HG03378 (cell line): ENCODE data around the gene TTC27.
"Not testable (repeated sequence)": the region's sequence is repeated elsewhere in the genome, so short reads cannot be mapped to it uniquely, and the experiment has no call there.

Experiments
- ATAC-seq: cut with Tn5 transposase; IDR thresholded peaks from one replicate; pipeline ENCODE4 v1.9.1; 2021; ENCODE audit warnings: mild to moderate bottlenecking, moderate library complexity; ENCODE audit not compliant: unreplicated experiment

Gene TTC27

DNA sequence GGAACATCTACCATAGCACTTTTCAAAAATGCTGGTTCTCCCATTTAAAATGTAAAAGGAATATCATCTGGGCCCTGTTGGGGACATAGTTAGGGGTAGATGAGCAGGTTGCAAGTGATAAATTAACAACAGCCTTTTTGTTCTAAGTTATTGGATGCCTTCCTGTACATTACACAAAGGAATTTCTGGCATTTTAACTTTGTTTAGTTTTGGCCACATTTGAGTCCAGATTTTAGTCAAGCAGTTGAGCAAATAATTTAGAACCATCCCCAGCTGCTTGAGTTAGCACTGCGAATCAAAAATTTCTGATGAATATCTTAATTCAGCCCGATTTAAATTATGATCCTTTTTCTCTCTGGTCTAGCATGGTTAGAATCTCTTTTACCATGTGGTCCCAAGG, 124.4 kb downstream of the TTC27 start:
- no peak for ATAC-seq

DNA sequence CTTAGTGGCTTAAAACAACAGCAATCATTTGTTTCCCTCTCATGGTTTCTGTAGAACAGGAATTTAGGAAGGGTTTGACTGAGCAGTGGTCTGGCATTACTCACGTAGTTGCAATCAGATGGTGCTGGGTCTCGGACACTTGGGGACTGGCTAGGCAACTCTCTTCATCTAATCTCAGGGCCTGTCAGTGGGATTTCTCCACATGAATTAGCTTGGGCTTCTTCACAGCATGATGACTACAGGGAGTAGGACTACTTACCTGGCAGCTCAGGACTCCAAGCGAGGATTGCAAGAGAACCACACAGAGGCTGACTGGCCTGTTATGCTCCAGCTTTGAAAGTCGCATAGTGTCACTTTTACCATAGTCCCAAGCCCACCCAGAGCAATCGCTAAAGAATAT, 125.1 kb downstream of the TTC27 start:
- ATAC-seq = no peak

DNA sequence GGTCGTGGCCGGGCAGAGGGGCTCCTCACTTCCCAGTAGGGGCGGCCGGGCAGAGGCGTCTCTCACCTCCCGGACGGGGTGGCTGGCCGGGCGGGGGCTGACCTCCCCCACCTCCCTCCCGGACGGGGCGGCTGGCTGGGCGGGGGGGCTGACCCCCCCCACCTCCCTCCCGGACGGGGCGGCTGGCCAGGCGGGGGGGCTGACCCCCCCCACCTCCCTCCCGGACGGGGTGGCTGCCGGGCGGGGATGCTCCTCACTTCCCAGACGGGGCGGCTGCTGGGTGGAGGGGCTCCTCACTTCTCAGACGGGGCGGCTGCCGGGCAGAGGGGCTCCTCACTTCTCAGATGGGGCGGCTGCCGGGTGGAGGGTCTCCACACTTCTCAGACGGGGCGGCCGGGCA, 126.8 kb downstream of the TTC27 start:
- not testable (repeated sequence) for ATAC-seq

DNA sequence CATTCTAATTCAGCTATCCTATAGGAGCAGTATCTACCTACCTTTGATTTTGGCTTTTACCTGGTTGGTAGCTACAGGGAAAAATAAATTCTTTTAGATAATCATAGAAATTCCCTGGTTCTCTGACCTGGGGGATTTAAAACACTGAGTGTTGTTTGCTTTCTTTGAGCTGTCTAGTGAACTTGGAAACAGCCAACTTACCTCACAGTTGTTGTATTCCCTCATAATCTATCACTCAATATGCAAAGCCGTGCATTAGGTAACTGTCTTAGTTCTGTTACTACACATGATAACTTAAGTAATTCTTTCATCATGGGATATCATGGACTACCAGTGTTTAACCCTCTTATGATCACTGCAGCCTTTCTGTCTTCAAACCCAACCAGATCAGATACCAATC, 127.8 kb downstream of the TTC27 start:
- no peak for ATAC-seq

DNA sequence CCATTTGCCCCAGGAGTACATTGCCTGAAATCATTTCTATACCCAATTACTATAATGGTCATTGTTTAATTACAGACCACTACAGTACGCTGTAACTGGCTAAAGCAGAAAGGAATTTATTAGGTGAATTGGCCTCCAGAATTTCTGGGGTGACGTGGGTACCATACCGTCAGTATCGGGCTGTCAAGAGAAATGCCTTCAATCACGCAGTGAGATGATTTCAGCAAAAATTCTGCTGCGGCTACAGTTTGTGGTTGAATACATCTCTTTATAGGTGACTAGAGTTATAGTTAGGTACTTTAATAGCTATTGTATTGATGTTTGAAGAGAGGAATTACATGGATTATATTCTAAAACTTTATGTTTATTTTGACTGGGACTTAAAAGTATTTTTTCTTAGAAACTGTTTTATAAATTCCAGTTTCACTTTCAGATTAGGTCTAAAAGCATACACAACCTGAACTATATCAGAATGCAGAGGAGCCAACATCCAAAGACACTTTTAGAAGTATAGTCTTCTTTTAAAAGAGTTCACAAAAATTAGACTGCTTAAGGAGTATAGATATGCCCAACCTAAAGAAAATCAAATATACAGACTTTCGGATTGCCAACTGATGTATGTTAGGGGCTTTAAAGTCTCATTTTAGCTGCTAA, 128.4 kb downstream of the TTC27 start:
- ATAC-seq = no peak

DNA sequence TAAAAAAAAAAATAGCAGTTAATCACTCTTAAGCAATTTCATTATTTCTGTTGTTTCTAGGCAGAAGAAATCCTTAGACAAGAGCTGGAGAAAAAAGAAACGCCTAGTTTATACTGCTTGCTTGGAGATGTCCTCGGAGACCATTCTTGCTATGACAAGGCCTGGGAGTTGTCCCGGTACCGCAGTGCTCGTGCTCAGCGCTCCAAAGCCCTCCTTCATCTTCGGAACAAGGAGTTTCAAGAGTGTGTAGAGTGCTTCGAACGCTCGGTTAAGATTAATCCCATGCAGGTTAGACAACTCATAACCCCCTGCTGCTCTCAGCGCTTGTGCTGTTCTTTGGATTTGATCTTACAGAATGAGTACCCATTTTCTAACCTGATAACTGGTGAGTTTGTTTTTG, 130.4 kb downstream of the TTC27 start:
- no peak for ATAC-seq

DNA sequence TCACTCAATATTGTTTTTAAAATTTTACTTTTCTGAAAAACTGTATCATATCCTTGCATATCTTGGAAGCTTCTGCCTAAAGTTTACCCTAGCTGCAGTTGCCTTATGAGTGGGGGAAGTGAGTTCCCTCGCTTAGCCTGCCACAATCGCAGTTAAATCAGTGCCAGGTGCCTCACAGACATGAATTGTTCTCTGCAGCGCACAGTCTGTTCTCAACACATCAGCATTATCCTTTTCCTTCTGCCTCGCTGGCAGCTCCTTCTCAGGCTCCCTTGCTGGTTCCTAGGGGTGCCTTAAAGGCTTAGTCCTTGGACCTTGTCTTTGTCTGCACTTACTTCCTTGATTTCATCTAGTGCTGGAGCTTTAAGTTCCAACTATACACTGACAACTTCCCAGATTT, 132.8 kb downstream of the TTC27 start:
- no peak for ATAC-seq

DNA sequence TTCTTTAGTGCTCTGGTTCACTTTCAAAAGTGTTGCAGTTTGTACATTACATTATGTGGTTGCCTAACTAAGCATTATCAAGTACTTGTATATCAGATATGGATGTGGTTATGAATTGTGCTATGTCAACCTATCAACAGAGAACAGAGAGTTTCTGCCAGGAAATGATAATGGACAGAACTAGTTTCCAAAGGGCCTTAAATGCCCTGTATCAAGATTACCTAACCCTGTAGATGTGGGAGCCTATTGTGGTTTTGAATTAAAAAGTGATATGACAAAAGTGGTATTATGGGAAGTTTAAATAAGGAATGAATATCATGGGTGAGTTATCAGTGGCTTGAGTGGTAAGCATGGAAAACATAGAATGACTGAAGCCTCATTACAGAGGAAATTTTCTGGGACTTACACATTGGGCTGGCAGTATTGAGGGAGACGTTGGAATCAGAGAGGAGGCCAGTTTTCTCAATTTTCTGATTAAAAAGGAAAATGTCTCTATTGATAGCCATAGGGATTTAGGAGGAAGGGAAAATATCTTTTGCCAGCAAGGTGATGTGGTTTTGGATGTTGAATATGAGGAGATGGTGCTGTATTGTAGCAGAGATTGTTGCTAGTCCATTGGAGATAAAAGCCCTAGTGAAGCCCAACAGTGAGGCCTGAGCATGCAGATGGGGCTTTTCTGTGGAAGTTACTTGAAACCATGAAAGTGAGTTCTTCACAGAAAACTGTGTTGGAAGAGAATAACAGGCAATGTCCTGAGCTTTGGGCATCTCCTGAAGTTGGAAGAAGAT, 140.7 kb downstream of the TTC27 start:
- ATAC-seq = no peak

DNA sequence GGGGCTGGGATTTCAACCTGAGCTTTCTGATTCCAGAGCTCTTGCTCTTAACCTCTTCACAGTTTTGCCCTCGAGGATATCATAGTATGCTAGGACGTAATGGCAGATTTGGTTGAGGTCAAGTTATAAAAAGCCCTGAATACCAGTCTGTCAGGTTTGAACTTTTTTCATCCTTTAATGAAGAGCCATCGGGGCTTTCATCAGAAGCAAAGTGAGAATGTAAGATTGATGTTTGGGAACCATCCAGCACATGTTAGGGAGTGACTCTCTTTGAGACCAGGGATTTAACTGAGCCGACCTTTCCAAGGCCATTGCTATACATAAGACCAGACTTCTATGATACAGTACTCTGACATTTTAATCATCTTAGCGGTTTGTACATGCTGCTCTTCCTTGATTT, 142.5 kb downstream of the TTC27 start:
- ATAC-seq = no peak

DNA sequence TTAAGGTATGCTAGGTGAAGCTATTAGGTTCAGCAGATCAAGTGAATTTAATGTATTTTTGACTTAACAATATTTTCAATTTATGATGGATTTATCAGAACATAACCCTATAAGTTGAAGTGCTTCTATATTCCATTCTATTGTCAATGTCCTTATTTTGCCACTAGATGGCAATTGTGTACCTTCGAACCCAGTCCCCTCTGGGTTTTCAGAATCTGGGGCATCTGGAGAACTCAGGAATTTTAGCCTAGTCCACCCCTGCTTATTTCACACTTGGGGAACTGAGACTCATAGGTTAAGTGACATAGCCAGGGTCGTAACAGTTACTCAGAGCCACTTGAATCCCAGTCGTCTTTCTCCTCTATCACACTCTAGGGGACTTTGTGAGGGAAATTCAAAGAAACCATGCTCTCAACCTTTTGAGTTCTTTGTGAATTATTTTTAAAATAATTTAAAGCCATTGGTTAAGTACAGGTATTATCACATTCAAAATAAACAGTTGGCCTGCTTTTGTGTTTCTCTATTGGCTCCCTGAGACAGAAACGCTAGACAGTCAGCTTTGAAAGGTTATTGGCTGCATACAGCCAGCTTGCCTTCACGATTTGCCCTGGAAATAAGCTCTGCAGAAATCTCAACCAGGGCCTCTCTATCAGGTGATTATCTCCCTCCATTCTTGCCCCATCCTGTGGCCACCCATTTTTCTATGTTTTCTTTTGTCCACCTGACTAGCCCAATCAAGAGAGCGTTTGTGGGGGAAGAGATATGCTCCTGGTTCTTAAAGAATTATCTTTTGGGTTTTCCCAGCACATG, 145.0 kb downstream of the TTC27 start:
- ATAC-seq = no peak

DNA sequence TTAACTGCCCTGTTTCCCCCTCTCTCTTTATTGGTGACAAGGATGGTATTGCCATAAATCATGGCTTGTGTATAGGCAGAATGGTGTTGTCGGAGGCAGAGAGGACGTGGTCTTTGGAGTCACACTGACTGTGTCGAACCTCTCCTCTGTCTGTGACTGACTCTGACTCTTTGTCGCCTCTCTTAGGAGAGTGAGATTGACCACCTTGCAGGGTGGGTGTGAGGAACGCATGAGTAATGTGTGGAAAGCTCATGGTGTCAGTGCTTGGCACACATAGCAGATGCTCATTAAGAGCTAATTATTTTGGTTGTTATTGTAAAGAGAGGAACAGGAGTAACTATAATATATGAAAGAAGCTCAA, 145.6 kb downstream of the TTC27 start:
- ATAC-seq = no peak

DNA sequence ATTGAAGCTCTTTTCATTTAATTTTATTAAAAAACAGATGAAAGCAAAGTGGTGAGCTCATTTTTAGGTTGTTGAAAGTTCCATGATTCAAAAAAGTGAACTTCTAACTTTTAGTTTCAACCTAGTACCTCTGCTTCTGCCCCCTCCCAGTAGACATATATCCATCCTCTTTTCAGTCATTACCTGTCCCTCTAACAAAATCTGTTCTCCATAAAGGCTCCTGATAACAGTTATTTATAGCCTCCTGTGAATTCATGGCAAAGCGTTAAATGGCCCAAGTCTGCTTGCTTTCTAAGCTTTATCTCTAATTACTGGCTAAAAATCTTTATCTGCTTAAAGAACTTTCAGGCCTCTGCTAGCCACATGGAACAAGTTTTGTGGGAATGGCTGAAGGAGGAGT, 148.1 kb downstream of the TTC27 start:
- ATAC-seq = no peak

DNA sequence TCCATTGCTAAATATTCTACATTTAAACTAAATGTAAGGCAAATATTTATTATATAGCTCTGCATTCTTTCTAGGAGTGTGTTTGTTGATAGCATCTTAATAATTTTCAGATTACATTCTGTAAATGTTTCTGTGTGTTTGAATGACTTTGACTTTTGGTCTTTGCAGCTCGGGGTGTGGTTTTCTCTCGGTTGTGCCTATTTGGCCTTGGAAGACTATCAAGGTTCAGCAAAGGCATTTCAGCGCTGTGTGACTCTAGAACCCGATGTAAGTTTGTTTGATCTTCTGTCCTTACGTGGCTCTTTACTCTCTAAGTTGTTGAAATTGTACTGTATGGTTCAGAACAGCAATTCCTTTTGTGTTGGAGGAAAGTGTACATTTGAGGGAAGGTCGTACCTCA, 149.9 kb downstream of the TTC27 start:
- no peak for ATAC-seq

DNA sequence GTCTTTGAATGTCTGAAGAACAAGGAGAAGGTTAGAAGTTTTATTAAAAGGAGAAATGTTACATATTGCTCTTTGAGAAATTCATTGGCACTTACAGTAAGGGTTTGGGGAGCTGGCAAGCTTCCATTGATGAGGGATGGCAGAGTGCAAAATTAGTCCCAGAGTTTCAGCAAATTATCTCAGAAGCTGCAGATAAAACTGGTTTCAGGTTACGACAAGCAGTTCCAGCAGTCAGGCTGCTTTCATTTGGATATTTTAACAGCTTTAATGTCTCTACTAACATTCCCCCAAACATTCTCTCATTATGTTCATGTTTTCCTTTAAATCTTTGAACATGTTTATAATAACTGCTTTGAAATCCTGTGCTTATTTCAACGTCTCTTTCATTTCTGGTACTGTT, 153.1 kb downstream of the TTC27 start:
- no peak for ATAC-seq

DNA sequence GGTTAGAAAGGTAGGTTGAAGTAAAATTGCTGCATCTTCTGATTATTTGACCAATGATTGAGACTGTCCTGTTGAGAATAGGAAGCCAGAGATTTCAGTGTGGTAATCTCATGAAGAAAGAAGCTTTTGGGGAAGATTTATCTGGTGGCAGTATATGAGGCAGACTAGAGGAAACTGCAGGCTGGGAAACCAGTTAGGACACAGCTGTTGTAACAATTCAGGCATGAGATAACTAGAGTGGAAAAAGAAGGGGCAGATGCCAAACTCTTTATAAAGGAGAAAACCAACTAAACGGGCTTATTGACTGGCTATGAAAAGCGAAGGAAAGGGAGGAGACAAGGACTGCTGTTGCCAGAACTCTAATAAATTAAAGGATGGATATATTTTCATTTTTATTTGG, 155.6 kb downstream of the TTC27 start:
- ATAC-seq = no peak

DNA sequence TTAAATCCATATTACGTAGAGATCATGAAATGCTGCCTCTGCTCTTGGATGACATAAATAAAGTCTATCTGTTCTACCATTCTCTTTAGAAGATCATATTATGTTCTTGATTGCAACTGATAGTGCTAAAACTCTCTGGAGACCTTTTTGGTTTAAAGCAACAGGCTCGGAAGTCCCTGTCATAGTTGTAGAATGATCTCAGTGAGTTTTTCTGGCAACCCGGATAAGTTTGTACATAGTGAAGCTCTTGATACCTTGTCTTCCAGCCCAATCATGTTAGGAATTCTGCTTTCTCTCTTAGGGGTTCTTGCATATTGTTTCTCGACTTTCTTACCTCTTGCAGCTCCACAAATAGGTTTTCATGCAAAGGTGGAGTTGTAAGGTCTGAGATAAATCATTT, 156.1 kb downstream of the TTC27 start:
- no peak for ATAC-seq

DNA sequence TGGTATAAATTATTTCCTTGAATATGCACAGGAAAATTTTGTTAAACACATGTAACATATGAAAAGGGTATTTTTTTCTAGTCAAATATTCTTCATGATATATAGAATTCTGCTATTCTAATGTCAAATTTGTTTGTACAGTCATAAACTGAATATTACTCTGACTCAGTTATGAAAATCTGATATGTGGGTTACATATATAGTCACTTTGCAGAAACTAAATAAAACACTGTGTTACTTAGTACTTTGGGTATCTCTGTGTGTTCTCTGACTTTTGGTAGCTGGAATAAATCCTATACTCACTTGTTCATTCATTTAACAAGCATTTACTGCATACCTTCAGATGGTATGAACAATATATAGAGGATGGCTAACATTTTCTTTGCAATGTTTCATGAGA, 159.4 kb downstream of the TTC27 start:
- ATAC-seq = no peak

DNA sequence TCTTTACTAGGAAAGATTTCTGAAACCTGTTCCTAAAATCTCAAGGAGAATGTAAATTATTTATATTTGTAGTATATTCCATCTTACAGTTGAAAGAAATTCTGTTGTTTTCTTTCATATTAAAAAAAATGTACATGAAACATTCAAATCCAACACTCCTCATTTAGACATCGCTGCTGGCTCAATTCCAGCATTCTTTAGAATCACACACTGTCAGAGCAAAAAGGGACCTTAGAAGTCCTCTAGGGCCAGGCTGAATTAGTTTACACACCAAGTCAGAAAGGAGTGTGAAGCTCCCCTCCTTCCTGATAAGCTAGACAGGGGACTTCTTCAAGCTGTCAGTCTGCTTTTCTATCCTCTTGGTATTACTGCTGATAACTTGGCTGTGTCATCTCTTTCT, 160.3 kb downstream of the TTC27 start:
- ATAC-seq = no peak

DNA sequence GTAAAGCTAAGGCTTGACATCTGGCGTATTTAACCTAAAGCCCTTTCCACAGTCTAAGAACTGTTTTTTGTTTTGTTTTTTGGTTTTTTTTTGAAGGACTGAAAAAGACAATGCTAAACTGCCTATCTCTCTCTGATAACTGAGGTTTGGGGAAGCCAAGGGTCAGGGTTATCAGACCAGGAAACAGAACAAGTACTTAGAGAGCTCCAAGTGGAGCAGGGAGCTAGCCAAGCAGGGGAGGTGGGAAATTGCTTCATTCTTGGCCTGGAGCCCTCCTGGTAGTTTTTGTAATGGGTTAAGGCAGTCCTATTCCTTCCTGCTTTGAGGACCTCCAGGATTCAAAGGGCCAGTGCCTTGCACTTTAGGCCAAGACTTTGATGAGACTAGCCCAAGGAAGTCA, 164.6 kb downstream of the TTC27 start:
- ATAC-seq = no peak

DNA sequence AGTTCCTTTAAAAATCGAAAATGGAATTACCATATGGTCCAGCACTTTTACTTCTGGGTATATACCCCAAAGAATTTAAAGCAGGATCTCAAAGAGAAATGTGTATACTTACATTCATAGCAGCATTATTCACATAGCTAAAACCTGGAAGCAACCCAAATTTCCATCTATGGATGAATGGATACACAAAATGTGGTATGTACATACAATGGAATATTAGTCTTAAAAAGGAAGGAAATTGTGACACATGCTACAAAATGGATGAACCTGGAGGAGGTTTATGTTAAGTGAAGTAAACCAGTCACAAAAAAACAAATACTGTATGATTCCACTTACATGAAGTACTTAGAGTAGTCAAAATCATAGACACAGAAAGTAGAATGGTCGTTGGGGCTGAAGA, 171.0 kb downstream of the TTC27 start:
- no peak for ATAC-seq

DNA sequence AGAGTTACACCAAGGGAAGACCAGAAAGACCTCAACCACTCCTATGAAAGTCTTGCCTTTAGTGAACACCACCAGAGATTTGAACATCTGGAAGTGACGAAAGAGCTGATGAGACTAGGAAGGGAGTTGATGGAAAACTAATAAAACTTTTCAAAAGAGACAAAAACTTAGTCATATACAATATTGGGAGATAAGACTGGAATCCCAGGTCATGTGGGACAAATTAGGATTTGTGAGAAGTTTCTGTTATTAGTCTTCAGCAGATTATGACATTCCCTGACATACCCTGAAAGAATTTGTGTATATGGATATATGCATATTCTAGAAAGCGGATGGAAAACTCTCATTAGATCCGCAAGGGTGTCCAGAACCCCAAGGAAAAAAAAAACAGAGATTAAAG, 173.9 kb downstream of the TTC27 start:
- ATAC-seq = no peak

DNA sequence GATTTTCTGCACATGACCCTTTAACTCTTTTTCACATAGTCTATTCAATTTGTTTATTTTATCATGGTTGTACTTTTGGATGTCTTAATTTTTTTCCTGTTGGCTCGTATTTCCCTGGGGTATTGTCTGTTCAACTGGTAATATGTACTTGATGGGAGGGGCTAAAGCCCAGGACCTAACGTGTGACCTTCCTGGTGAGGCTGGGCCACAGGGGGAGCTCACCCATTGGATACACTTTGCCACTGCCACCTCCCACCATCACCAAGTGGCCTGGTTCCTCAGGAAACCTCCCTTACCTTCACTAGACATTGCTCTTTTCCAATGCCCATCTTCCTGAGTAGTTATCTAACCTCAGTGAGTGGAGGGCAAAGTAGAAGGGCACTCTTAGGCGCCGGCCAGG, 175.0 kb downstream of the TTC27 start:
- ATAC-seq = no peak
